CD4-positive, alpha-beta T cell treated with Interleukin-2 at 100 ng/mL for 4 hours (primary cell): Measurements from ENCODE around the gene RAD51B.
"Not testable (repeated sequence)": the region's sequence is repeated elsewhere in the genome, so short reads cannot be mapped to it uniquely, and the experiment has no call there.

Experiments used
- DNase-seq: peaks from one replicate; pipeline ENCODE4 v3.0.0-alpha.2; 2020; ENCODE audit warnings: low spot score

Gene RAD51B

GRCh38 chr14:68408680-68409079, 589.1 kb downstream of the RAD51B start:
- DNase-seq, result peak; percentile 43

- no peak for DNase-seq
These were observed 589.8 kb downstream of the RAD51B start for GRCh38 chr14:68409387-68409786.

- no peak for DNase-seq
These were observed 593.2 kb downstream of the RAD51B start for GRCh38 chr14:68412505-68413465.

GRCh38 chr14:68413509-68413908, 593.9 kb downstream of the RAD51B start:
- DNase-seq, result no peak

GRCh38 chr14:68414121-68414520, 594.5 kb downstream of the RAD51B start:
- no peak for DNase-seq

- no peak for DNase-seq
These were observed 596.6 kb downstream of the RAD51B start for GRCh38 chr14:68416171-68416570.

- DNase-seq, result no peak
These were observed 597.6 kb downstream of the RAD51B start for GRCh38 chr14:68417009-68417650.

- DNase-seq, result no peak
These were observed 598.9 kb downstream of the RAD51B start for GRCh38 chr14:68418174-68419118.

- DNase-seq, result no peak
These were observed 600.8 kb downstream of the RAD51B start for GRCh38 chr14:68420350-68420749.

- DNase-seq, result no peak
These were observed 601.5 kb downstream of the RAD51B start for GRCh38 chr14:68421116-68421515.

- DNase-seq, result no peak
These were observed 604.1 kb downstream of the RAD51B start for GRCh38 chr14:68423686-68424085.

- no peak for DNase-seq
These were observed 605.0 kb downstream of the RAD51B start for GRCh38 chr14:68424443-68425172.

- DNase-seq, result no peak
These were observed 607.3 kb downstream of the RAD51B start for GRCh38 chr14:68426661-68427549.

GRCh38 chr14:68427550-68427890, 607.9 kb downstream of the RAD51B start:
- DNase-seq, result no peak

- not testable (repeated sequence) for DNase-seq
These were observed 609.3 kb downstream of the RAD51B start for GRCh38 chr14:68428900-68429299.

GRCh38 chr14:68434173-68434572, 614.6 kb downstream of the RAD51B start:
- not testable (repeated sequence) for DNase-seq

- DNase-seq, result not testable (repeated sequence)
These were observed 616.1 kb downstream of the RAD51B start for GRCh38 chr14:68435631-68436030.

- no peak for DNase-seq
These were observed 620.1 kb downstream of the RAD51B start for GRCh38 chr14:68439676-68440075.

- DNase-seq, result no peak
These were observed 621.2 kb downstream of the RAD51B start for GRCh38 chr14:68440820-68441219.

GRCh38 chr14:68441542-68441941, 622.0 kb downstream of the RAD51B start:
- DNase-seq, result no peak
